ENCODE measurements around the gene TRMU. TPM values are rescaled to one million over a fixed set of nuclear protein-coding genes. Genes with fewer than 3 reads are reported as not detected.

Gene TRMU
- total and polyA plus RNA-seq, 2 donors (not counting 3 experiments of a cell fraction or from before 2014, with no cell fraction given) = 42.4 to 65.7 TPM

DNA sequence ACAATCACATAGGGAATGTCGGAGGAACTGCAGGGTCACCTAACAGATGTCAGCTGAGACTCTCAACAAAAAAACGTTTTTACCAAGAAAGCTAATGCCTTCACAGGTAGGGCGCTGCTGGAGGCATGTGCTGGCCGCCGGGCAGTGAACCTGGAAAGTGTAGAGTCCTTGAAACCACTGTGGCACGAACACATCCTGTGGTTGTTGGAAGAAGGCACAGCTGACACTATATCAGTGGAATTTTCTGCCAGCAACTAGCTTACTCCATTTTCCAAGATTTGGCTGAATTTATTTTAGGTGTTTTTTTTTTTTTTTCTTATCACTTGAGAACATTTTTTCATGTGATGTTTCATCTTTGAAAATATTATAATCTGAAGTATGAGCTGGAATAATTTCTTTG is 14.2 kb downstream of the TRMU start:
- dilution Hi-C loops (cut with MboI; ENCODE audit: extremely low pct_ligation_motif_present, low sequenced_read_pairs) = no loop called here
- CTCF ChIA-PET = interaction anchor here (0.6 to 1.4 kb wide), 4 partner anchors 9 to 650 kb away, joined by 3 to 8 read pairs (median 4); no protein-coding TSS in a partner anchor
- intact Hi-C loops (cut with micrococcal nuclease) = no loop called here

More for the DNA sequence above, 14.2 kb downstream of the TRMU start:
- no peak for FAIRE-seq
- Histone ChIP-seq H3K4me3 (replicated peaks in 1 of 3; ENCODE audit: insufficient read depth in 1 of 3, low read depth in 1 of 3, low read length in 3 of 3) (no peak overlapping the region), H3K27ac (ENCODE audit: insufficient read depth, low read depth, low read length) (no peak overlapping the region), H3K4me1 (ENCODE audit: control insufficient read depth, extremely low read depth, insufficient read depth, low read length) (no peaks in the 10 kb centered on the region), H3K9me1 (replicated peaks; ENCODE audit: control insufficient read depth, extremely low read depth, insufficient read depth, low read length) (no peaks in the 10 kb centered on the region), H3K9ac (replicated peaks; ENCODE audit: extremely low read depth, insufficient read depth, low read length) (no peak overlapping the region), H2AFZ (ENCODE audit: low read depth, low read length) (no peak overlapping the region), H4K20me1 (replicated peaks; ENCODE audit: control insufficient read depth, extremely low read depth, insufficient read depth, low read length) (no peaks in the 10 kb centered on the region), H3K9me3 (replicated peaks; ENCODE audit: control insufficient read depth, insufficient read depth, low read length) (no peaks in the 10 kb centered on the region), H3K27me3 (ENCODE audit: control insufficient read depth in 2 of 2, insufficient read depth in 2 of 2, low read length in 2 of 2) (no peaks in the 10 kb centered on the region), H3K36me3 (ENCODE audit: control insufficient read depth in 2 of 2, extremely low read depth in 1 of 2, insufficient read depth in 2 of 2, low read length in 2 of 2) (peaks cover 19 to 65% of the 10 kb centered on the region in 2 experiments), H3K79me2 (ENCODE audit: control insufficient read depth, insufficient read depth, low read length) (no peaks in the 10 kb centered on the region), H3K4me2 (ENCODE audit: insufficient read depth, low read length) (no peak overlapping the region)
- no TSS peak for BruUV-seq (replicated peaks)
- DNase-seq (ENCODE audit: low read depth, low spot score) = no peak
- POLR2A ChIA-PET = no interaction called here
- TF ChIP-seq, protein P1, sequence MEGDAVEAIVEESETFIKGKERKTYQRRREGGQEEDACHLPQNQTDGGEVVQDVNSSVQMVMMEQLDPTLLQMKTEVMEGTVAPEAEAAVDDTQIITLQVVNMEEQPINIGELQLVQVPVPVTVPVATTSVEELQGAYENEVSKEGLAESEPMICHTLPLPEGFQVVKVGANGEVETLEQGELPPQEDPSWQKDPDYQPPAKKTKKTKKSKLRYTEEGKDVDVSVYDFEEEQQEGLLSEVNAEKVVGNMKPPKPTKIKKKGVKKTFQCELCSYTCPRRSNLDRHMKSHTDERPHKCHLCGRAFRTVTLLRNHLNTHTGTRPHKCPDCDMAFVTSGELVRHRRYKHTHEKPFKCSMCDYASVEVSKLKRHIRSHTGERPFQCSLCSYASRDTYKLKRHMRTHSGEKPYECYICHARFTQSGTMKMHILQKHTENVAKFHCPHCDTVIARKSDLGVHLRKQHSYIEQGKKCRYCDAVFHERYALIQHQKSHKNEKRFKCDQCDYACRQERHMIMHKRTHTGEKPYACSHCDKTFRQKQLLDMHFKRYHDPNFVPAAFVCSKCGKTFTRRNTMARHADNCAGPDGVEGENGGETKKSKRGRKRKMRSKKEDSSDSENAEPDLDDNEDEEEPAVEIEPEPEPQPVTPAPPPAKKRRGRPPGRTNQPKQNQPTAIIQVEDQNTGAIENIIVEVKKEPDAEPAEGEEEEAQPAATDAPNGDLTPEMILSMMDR (IDR thresholded peaks at IDR 0.05; ENCODE audit: extremely low read depth in 1 of 2, insufficient read depth in 1 of 2, low read depth in 1 of 2, low read length in 2 of 2) = no peak
- TF ChIP-seq FOS (IDR thresholded peaks at IDR 0.05; ENCODE audit: borderline replicate concordance, insufficient read depth, low read length) = no peak
- no peak for TF ChIP-seq EZH2 (IDR thresholded peaks at IDR 0.05; ENCODE audit: borderline replicate concordance, low read depth, low read length, severe bottlenecking)
- no peak for TF ChIP-seq MYC (IDR thresholded peaks at IDR 0.05; ENCODE audit: low read depth, low read length)
- TF ChIP-seq JUN (IDR thresholded peaks at IDR 0.05; ENCODE audit: borderline replicate concordance, insufficient read depth, insufficient read length, low read depth) = no peak
- TF ChIP-seq, protein P2, sequence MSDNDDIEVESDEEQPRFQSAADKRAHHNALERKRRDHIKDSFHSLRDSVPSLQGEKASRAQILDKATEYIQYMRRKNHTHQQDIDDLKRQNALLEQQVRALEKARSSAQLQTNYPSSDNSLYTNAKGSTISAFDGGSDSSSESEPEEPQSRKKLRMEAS (IDR thresholded peaks at IDR 0.05; ENCODE audit: insufficient read depth, insufficient read length) = no peak
- TF ChIP-seq GATA2 (IDR thresholded peaks at IDR 0.05; ENCODE audit: insufficient read depth, insufficient read length, low read depth, low read length) = no peak
- no peak for TF ChIP-seq POLR2AphosphoS5 (IDR thresholded peaks at IDR 0.05; ENCODE audit: insufficient read depth, low read depth, low read length)
- TF ChIP-seq POLR2A (IDR thresholded peaks at IDR 0.05; ENCODE audit: low read depth, low read length) = no peak

Data from endothelial cell of umbilical vein (primary cell).